HepG2 (cell line): Measurements from ENCODE around the gene CCR3. TPM values are rescaled to one million over a fixed set of nuclear protein-coding genes. Genes with fewer than 3 reads are reported as not detected.

Source experiments
- ATAC-seq: fragments of 200-7000 bp; cut with Tn5 transposase; 3 replicates; pipeline ENCODE4 v1.9.1; 2020; ENCODE audit warnings: mild to moderate bottlenecking, moderate library complexity
- BruUV-seq: library from RNA; stranded (reverse); fragments of 400-500 nt; replicated peaks from 2 replicates; lab custom pipeline; 2021; lab: Mats Ljungman, UMichigan
- CTCF ChIA-PET: fragments of 300-600 bp; formaldehyde crosslinking; extraction: SDS; loops from one replicate; lab custom pipeline; 2021; ENCODE audit warnings: low total read pairs, inconsistent platforms, low intra/inter-chr PET ratio; lab: Yijun Ruan, JAX
- POLR2A ChIA-PET: fragments of 350-600 bp; sonication (Branson Sonifier 250); formaldehyde crosslinking; loops from one replicate; lab custom pipeline; 2020; ENCODE audit warnings: antibody characterized with exemption, inconsistent platforms; lab: Yijun Ruan, JAX
- DNase-seq: peaks from one replicate; pipeline ENCODE4 v3.0.0-alpha.2; 2015; ENCODE audit warnings: low spot score
- FAIRE-seq: peaks from 3 replicates; lab custom pipeline; 2011; peaks lifted over from hg19 to GRCh38; lab: Jason Lieb, UNC
- H2AFZ ChIP-seq: one replicate; pipeline ENCODE4 v1.6.1; 2011; ENCODE audit warnings: low read length, inconsistent platforms
- H3K27ac ChIP-seq: fragments of 300-600 bp; 3 replicates; pipeline ENCODE4 v1.8.0; 2011; ENCODE audit warnings: mixed run types, mild to moderate bottlenecking, mixed read lengths, low read length, inconsistent platforms; ENCODE audit not compliant: insufficient read depth; ENCODE audit errors: extremely low read length
- H3K27me3 ChIP-seq, 2 experiments: fragments of 200-600 bp in 1 of 2; 2 replicates in 1 of 2; 3 replicates in 1 of 2; pipeline versions ENCODE4 v1.6.0 to v1.8.0; 2011; ENCODE audit warnings: low read length in 2 of 2, mild to moderate bottlenecking in 2 of 2, moderate library complexity in 2 of 2, inconsistent platforms in 1 of 2; ENCODE audit not compliant: insufficient read depth in 2 of 2, control insufficient read depth in 1 of 2
- H3K36me3 ChIP-seq, 2 experiments: fragments of 200-600 bp in 1 of 2; replicated peaks in 1 of 2; 2 replicates in 1 of 2; 3 replicates in 1 of 2; pipeline versions ENCODE4 v1.5.1 to v1.8.0; 2011; ENCODE audit warnings: low read length in 2 of 2, inconsistent platforms in 1 of 2; ENCODE audit not compliant: insufficient read depth in 2 of 2, control insufficient read depth in 1 of 2
- H3K4me1 ChIP-seq: 2 replicates; pipeline ENCODE4 v1.5.1; 2012; ENCODE audit warnings: low read length, inconsistent platforms; ENCODE audit not compliant: insufficient read depth
- H3K4me2 ChIP-seq: 2 replicates; pipeline ENCODE4 v1.6.0; 2011; ENCODE audit warnings: low read depth, low read length, inconsistent platforms
- H3K4me3 ChIP-seq, 3 experiments: fragments of 200-600 bp in 1 of 3; sonication (generic), shearing (Covaris generic) in 1 of 3; replicated peaks in 1 of 3; 2 replicates each; pipeline ENCODE4 v1.5.1; 2011 to 2016; ENCODE audit warnings: low read length in 3 of 3, inconsistent platforms in 2 of 3, low read depth in 2 of 3, mild to moderate bottlenecking in 2 of 3, control low read depth in 1 of 3, mixed read lengths in 1 of 3; ENCODE audit not compliant: insufficient read depth in 1 of 3
- H3K79me2 ChIP-seq: one replicate; pipeline ENCODE4 v1.6.1; 2011; ENCODE audit warnings: low read length, inconsistent platforms; ENCODE audit not compliant: insufficient read depth
- H3K9ac ChIP-seq: 2 replicates; pipeline ENCODE4 v1.6.0; 2011; ENCODE audit warnings: mild to moderate bottlenecking, low read depth, low read length, inconsistent platforms; ENCODE audit not compliant: insufficient read depth
- H3K9me3 ChIP-seq: 2 replicates; pipeline ENCODE4 v1.5.1; 2012; ENCODE audit warnings: mild to moderate bottlenecking, low read length
- H4K20me1 ChIP-seq: 2 replicates; pipeline ENCODE4 v1.6.0; 2011; ENCODE audit warnings: inconsistent platforms, mild to moderate bottlenecking, low read length, moderate library complexity; ENCODE audit not compliant: insufficient read depth
- FOXM1 ChIP-seq: sonication (generic); formaldehyde crosslinking; IDR thresholded peaks from 2 replicates; pipeline ENCODE4 v1.5.0; 2020; ENCODE audit warnings: missing genetic modification reagents
- HIVEP1 ChIP-seq: sonication (generic); formaldehyde crosslinking; IDR thresholded peaks from 2 replicates; pipeline ENCODE4 v1.4.0; 2020; ENCODE audit warnings: mild to moderate bottlenecking, missing genetic modification reagents
- HOXA5 ChIP-seq: sonication (generic); formaldehyde crosslinking; IDR thresholded peaks from 2 replicates; pipeline ENCODE4 v1.4.0; 2020; ENCODE audit warnings: missing genetic modification reagents
- PRMT3 ChIP-seq: sonication (generic); formaldehyde crosslinking; IDR thresholded peaks from 2 replicates; pipeline ENCODE4 v1.8.1; 2022; ENCODE audit warnings: low read depth, mild to moderate bottlenecking, moderate library complexity, missing genetic modification reagents, borderline replicate concordance
- RBAK ChIP-seq: sonication (generic); formaldehyde crosslinking; IDR thresholded peaks from 2 replicates; pipeline ENCODE4 v1.5.1; 2020; ENCODE audit warnings: mild to moderate bottlenecking, missing genetic modification reagents
- ZNF251 ChIP-seq: sonication (generic); formaldehyde crosslinking; IDR thresholded peaks from 2 replicates; pipeline ENCODE4 v1.9.0; 2021; ENCODE audit warnings: mild to moderate bottlenecking, missing genetic modification reagents
- ZNF292 ChIP-seq: sonication (generic); formaldehyde crosslinking; IDR thresholded peaks from 2 replicates; pipeline ENCODE4 v1.8.1; 2022; ENCODE audit warnings: mild to moderate bottlenecking, low read depth, missing genetic modification reagents, borderline replicate concordance
- ZNF33B ChIP-seq: sonication (generic); formaldehyde crosslinking; IDR thresholded peaks from 2 replicates; pipeline ENCODE4 v1.5.1; 2020; ENCODE audit warnings: mild to moderate bottlenecking, missing genetic modification reagents
- ZNF543 ChIP-seq: sonication (generic); formaldehyde crosslinking; IDR thresholded peaks from 2 replicates; pipeline ENCODE4 v1.4.0; 2020; ENCODE audit warnings: mild to moderate bottlenecking, missing genetic modification reagents
- WGBS: methylation state at CpG from one replicate; pipeline ENCODE4 v1.1.6; 2017; ENCODE audit warnings: low lambda C conversion rate; 5-methylcytosine and 5-hydroxymethylcytosine counted together
- in situ Hi-C: cut with HindIII; loops from 2 replicates; pipeline ENCODE4 v1.10.0; 2017; ENCODE audit warnings: low pct_unique_long_range_greater_than_20kb; ENCODE audit not compliant: extremely low pct_ligation_motif_present
- intact Hi-C: fragments of 100-400 bp; cut with micrococcal nuclease; formaldehyde crosslinking; loops from one replicate; pipeline ENCODE4 v1.10.0; 2022; ENCODE audit not compliant: unreplicated experiment
- polyA plus RNA-seq, 8 experiments: library from polyadenylated mRNA; depleted of rRNA in 3 of 8; stranded (reverse) in 7 of 8; unstranded in 1 of 8; fragments of >200 nt; fragmentation: Illumina TruSeq in 4 of 8; extraction: Trizol in 4 of 8; gene quantifications; 2 replicates each; pipeline versions ENCODE4 v1.2.1 to v1.2.3, GENCODE V29; 2011 to 2016; ENCODE audit warnings: low read depth in 4 of 8, missing spikeins in 1 of 8, mixed read lengths in 1 of 8; ENCODE audit not compliant: insufficient read depth in 1 of 8
- total RNA-seq, 5 experiments: library from RNA; depleted of rRNA; stranded (reverse); fragments of >200 nt; fragmentation: Illumina TruSeq; extraction: Trizol; gene quantifications; 2 replicates each; pipeline ENCODE4 v1.2.3, GENCODE V29; 2016; ENCODE audit warnings: low read depth in 1 of 5

Gene CCR3
- total and polyA plus RNA-seq, 2 of the 13 experiments (the other 11 are each of a cell fraction or from before 2014, with no cell fraction given), result not detected

- Histone ChIP-seq H3K27ac (no peak overlapping the region), H3K9ac (no peak overlapping the region), H2AFZ (no peak overlapping the region), H3K79me2 (no peaks in the 10 kb centered on the region), H3K9me3 (no peaks in the 10 kb centered on the region), H3K27me3 (peaks cover 0 to 18% of the 10 kb centered on the region in 2 experiments; a peak in 1 of 5 replicates), H3K36me3 (no peaks in the 10 kb centered on the region), H3K4me3 (no peak overlapping the region), H3K4me1 (no peaks in the 10 kb centered on the region), H3K4me2 (no peak overlapping the region), H4K20me1 (no peaks in the 10 kb centered on the region)
- ATAC-seq (no peak), FAIRE-seq (no peak), DNase-seq (no peak)
- POLR2A ChIA-PET, result no interaction called here
- no peak for TF ChIP-seq ZNF251
- no peak for TF ChIP-seq ZNF543
- no peak for TF ChIP-seq HIVEP1
- no peak for TF ChIP-seq FOXM1 (CRISPR knock-in tag)
- no peak for TF ChIP-seq ZNF292 (CRISPR knock-in tag)
- no peak for TF ChIP-seq PRMT3 (CRISPR knock-in tag)
- no peak for TF ChIP-seq RBAK
- TF ChIP-seq HOXA5 (CRISPR knock-in tag), result no peak
- no TSS peak for BruUV-seq
- in situ Hi-C loops (no loop called here), intact Hi-C loops (no loop called here)
- 13% methylated on average over 5 of the region's 5 CpGs for WGBS
- CTCF ChIA-PET, result no interaction called here
Measured at GRCh38 chr3:46261926-46262594, 19.8 kb downstream of the CCR3 start.

DNA sequence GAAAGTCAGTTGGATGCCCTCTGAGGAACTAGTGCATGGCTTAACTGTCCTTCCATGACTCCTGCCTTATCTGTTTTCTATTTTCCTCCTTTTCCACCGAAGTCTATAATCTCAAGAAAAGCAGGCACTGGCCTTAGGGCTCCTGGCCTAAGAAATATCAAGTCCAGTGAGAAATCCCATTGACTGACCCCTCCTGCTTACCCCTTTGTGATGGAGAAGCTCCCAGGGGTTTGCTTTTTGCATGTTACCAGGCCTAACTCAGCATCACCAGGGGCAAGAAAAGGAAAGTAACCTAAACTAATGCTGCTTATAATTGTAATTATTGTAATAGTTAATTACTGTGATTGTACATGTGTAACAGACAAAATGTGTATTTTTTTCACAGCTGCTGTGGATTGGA, 21.7 kb downstream of the CCR3 start:
- Histone ChIP-seq H2AFZ (no peak overlapping the region), H4K20me1 (no peaks in the 10 kb centered on the region), H3K27me3 (peaks cover 0 to 18% of the 10 kb centered on the region in 2 experiments; a peak in 2 of 5 replicates), H3K4me1 (no peaks in the 10 kb centered on the region), H3K79me2 (no peaks in the 10 kb centered on the region), H3K9ac (no peak overlapping the region), H3K9me3 (no peaks in the 10 kb centered on the region), H3K36me3 (no peaks in the 10 kb centered on the region), H3K4me3 (no peak overlapping the region), H3K27ac (no peak overlapping the region), H3K4me2 (no peak overlapping the region)
- TF ChIP-seq ZNF33B (CRISPR knock-in tag), result no peak
- 0% methylated on average over 1 of the region's 1 CpG for WGBS
- in situ Hi-C loops, result no loop called here
- intact Hi-C loops, result no loop called here
- ATAC-seq (no peak), DNase-seq (no peak), FAIRE-seq (no peak)
- CTCF ChIA-PET, result no interaction called here
- no TSS peak for BruUV-seq
- POLR2A ChIA-PET, result no interaction called here
